Measurements from ENCODE around the gene NADSYN1.

NADSYN1 gene

DNA sequence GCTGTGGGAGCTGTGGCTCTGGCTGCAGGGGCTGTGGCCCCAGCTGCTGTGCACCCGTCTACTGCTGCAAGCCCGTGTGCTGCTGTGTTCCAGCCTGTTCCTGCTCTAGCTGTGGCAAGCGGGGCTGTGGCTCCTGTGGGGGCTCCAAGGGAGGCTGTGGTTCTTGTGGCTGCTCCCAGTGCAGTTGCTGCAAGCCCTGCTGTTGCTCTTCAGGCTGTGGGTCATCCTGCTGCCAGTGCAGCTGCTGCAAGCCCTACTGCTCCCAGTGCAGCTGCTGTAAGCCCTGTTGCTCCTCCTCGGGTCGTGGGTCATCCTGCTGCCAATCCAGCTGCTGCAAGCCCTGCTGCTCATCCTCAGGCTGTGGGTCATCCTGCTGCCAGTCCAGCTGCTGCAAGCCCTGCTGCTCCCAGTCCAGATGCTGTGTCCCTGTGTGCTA is 95.7 kb downstream of the NADSYN1 start:
- no peak for DNase-seq (ENCODE audit: low read depth, low spot score)
